Adrenal gland (tissue), 12 donors: ENCODE data around the gene FHIT. TPM values are rescaled to one million over a fixed set of nuclear protein-coding genes. Genes with fewer than 3 reads are reported as not detected.

Source experiments
- DNase-seq, 7 donors: peaks; one replicate each; pipeline ENCODE4 v3.0.0-alpha.2; 2019 to 2020
- H3K27ac ChIP-seq, 5 donors: fragments of 200-600 bp; sonication (generic) in 4 of 5; 1 replicate in 3 of 5; 2 replicates in 2 of 5; pipeline versions ENCODE4 v1.5.1 to v1.8.0; 2016 to 2020; ENCODE audit warnings: mild to moderate bottlenecking in 1 of 5
- H3K27me3 ChIP-seq: fragments of 200-600 bp; 2 replicates; pipeline ENCODE4 v1.8.0; 2021
- H3K36me3 ChIP-seq, 2 donors: fragments of 200-600 bp; replicated peaks in 1 of 2; 1 replicate in 1 of 2; 2 replicates in 1 of 2; pipeline versions ENCODE4 v1.5.1 to v1.8.0; 2018 to 2022
- H3K4me1 ChIP-seq, 2 donors: fragments of 200-600 bp; replicated peaks in 1 of 2; 1 replicate in 1 of 2; 2 replicates in 1 of 2; pipeline versions ENCODE4 v1.5.1 to v1.8.0; 2018 to 2021
- H3K4me3 ChIP-seq, 4 donors: fragments of 200-600 bp; sonication (generic) in 3 of 4; one replicate each; pipeline ENCODE4 v1.5.1; 2016 to 2018
- H3K9me3 ChIP-seq, 3 donors: fragments of 200-600 bp; sonication (generic) in 1 of 3; replicated peaks in 1 of 3; 1 replicate in 2 of 3; 2 replicates in 1 of 3; pipeline versions ENCODE4 v1.5.1 to v1.8.0; 2016 to 2021
- CTCF ChIP-seq, 6 experiments: fragments of 450-650 bp in 4 of 6; fragments of 200-600 bp in 2 of 6; sonication (generic) in 1 of 6; IDR thresholded peaks; 1 replicate in 5 of 6; 2 replicates in 1 of 6; pipeline versions ENCODE4 v1.5.1 to v1.8.0; 2016 to 2021; ENCODE audit warnings: antibody characterized with exemption in 6 of 6, mild to moderate bottlenecking in 2 of 6, moderate library complexity in 1 of 6
- POLR2A ChIP-seq, 2 donors: fragments of 450-650 bp; IDR thresholded peaks; one replicate each; pipeline ENCODE4 v1.6.1; 2017; ENCODE audit warnings: antibody characterized with exemption in 2 of 2, mild to moderate bottlenecking in 2 of 2, moderate library complexity in 1 of 2
- WGBS, 4 donors: extraction: QIAGEN DNeasy Blood & Tissue Kit in 2 of 4; methylation state at CpG; one replicate each; pipeline versions ENCODE4 v1.1.5 to v1.1.7; 2013 to 2017; 5-methylcytosine and 5-hydroxymethylcytosine counted together
- intact Hi-C, 2 donors: fragments of 100-400 bp; cut with DNase I; formaldehyde crosslinking; loops; one replicate each; pipeline versions ENCODE4 v1.14.1 to v1.15.0; 2022 to 2023
- polyA plus RNA-seq, 3 donors: library from polyadenylated mRNA; stranded (reverse); fragments of 200-250 nt in 2 of 3; fragments of 350-450 nt in 1 of 3; fragmentation: Illumina TruSeq in 1 of 3; extraction: RNeasy Lipid Tissue Mini Kit (QIAGEN cat#74804) in 1 of 3; gene quantifications; one replicate each; pipeline ENCODE4 v1.2.3, GENCODE V29; 2013 to 2014
- total RNA-seq, 9 donors: library from RNA; depleted of rRNA in 4 of 9; stranded (reverse); fragments of >200 nt in 4 of 9; fragments of 120-200 nt in 1 of 9; fragmentation: NEBNext Ultra II Directional in 1 of 9; extraction: Animal tissue kit (Norgen Biotek cat#: 25700) in 1 of 9; gene quantifications; one replicate each; pipeline versions ENCODE4 v1.1.0 to v1.2.4, GENCODE V29; 2013 to 2023
- donor health status: healthy with polysubstance abuse.
- donor health status: Bipolar disorder and iron deficiency.
- donor health status: DM: yes; HTN: yes; CAD: no.
- donor health status: DM: no; HTN: no; CAD: no.
- donor health status: DM: no; HTN: no; CAD: no.
- donor health status: DM: yes; HTN: yes; CAD: no.

FHIT gene
- total and polyA plus RNA-seq, 12 donors = 14.1 to 43.9 (median 28.8) TPM

DNA sequence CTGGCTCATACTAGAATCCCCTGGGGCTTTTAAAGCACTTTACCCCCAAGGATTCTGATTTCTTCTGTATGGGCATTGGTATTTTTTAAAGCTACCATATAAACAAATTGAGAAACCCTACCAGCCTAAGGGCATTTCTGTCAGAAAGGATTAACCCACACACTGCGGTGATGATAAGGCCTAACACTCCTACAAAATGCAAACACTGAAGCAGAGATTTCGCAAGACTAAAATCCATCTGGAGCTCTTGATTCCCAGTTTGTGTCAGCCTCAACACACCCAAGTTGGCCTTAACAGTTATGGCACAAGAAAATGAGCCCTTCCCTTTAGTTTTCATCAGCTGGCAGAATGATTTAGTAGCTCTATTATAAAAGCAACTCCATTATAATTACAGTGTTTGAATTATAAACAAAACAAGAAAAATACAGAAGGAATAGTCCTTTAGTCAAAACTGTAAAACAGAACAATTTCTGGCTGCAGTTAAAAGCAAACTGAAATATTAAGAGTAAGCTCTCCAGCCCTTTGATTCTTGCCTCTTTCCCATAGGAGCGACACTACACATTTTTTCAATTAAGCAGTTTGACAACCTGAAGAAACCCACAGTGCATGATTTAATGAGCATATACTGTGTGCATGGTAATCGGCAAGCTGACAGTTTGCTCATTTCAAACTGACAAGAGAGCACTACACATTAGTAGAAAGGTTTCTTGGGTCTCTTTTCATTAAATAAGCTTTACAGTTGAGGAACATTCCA lies 441.2 kb downstream of the FHIT start:
- DNase-seq = no peak
- 85 to 90% (median 87%) methylated on average over 4 of the region's 4 CpGs for WGBS, 4 donors

DNA sequence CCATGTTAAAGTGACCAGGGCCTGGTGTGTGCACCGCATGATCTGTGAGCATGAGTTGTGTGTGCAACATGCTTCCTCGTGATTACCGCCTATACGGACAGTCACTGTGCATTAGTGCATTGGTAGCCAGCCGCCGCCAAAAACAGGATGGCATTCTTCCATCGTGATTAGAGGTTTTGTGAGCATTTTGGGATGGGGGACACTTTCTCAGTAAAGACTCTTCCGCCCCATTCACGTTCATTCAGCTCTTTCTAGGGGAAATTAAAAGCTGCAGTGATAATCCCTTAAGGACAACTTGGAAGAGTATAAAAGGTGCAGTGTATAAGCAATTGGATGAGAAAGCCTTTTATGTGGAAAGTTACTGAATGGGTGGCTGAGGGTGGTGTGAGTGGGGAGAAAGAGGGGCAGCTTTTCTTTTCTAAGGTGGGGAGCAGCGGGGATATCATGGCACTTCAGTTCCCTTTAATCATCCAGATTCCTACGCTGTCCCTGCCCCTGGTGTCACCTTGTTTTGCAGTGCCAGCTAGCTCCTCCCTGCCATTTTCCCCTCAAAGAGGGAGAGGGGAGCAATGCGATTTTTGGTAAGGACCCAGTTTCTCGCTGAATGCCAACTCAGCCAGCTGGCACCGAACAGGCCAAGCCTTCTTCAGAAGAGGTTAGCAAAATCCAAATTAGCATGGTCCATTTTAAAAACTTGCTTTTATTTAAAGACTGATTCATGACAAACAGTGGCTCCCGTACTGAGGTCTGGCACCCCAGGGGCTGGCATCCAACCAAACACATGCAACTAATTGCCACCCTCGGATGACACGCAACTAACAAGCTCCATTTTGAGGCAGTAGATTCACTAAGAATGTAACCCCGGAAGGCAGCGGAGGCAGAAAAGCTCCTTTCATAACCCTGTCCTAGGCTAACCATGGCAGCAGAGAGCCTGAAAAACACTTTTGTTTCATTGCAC lies 447.8 kb downstream of the FHIT start:
- no peak overlapping the region for H3K27ac ChIP-seq
- H3K4me1 ChIP-seq = no peaks in the 10 kb centered on the region
- DNase-seq = no peak
- intact Hi-C loops = no loop called here
- no peak overlapping the region for H3K4me3 ChIP-seq
- H3K27me3 ChIP-seq = no peaks in the 10 kb centered on the region
- H3K36me3 ChIP-seq = no peaks in the 10 kb centered on the region
- 93 to 95% (median 94%) methylated on average over 19 of the region's 19 CpGs for WGBS, 4 donors
- TF ChIP-seq CTCF (IDR thresholded peaks at IDR 0.05) (no peak), POLR2A (IDR thresholded peaks at IDR 0.05) (no peak)
- H3K9me3 ChIP-seq = no peaks in the 10 kb centered on the region

More for the DNA sequence above, 441.2 kb downstream of the FHIT start:
- no peak overlapping the region for H3K27ac ChIP-seq
- TF ChIP-seq CTCF (IDR thresholded peaks at IDR 0.05) (no peak), POLR2A (IDR thresholded peaks at IDR 0.05) (no peak)
- intact Hi-C loops = no loop called here
- H3K9me3 ChIP-seq = no peaks in the 10 kb centered on the region
- H3K4me1 ChIP-seq = no peaks in the 10 kb centered on the region
- H3K4me3 ChIP-seq = no peak overlapping the region
- no peaks in the 10 kb centered on the region for H3K27me3 ChIP-seq
- no peaks in the 10 kb centered on the region for H3K36me3 ChIP-seq

GRCh38 chr3:60801307-60801706 lies 449.9 kb downstream of the FHIT start:
- Histone ChIP-seq H3K4me3 (no peak overlapping the region), H3K9me3 (no peaks in the 10 kb centered on the region), H3K27ac (no peak overlapping the region), H3K27me3 (no peaks in the 10 kb centered on the region), H3K36me3 (no peaks in the 10 kb centered on the region), H3K4me1 (no peaks in the 10 kb centered on the region)
- TF ChIP-seq CTCF (IDR thresholded peaks at IDR 0.05) = no peak
- TF ChIP-seq POLR2A (IDR thresholded peaks at IDR 0.05) = no peak
- intact Hi-C loops = no loop called here
- WGBS, 4 donors = 66 to 74% (median 70%) methylated on average over 2 of the region's 2 CpGs
- peak in 1 of 7 donors; percentile 12 for DNase-seq

GRCh38 chr3:60798456-60798855 lies 452.8 kb downstream of the FHIT start:
- intact Hi-C loops = no loop called here
- no peaks in the 10 kb centered on the region for H3K9me3 ChIP-seq
- no peaks in the 10 kb centered on the region for H3K27me3 ChIP-seq
- DNase-seq = no peak
- H3K4me1 ChIP-seq = no peaks in the 10 kb centered on the region
- TF ChIP-seq POLR2A (IDR thresholded peaks at IDR 0.05) (no peak), CTCF (IDR thresholded peaks at IDR 0.05) (no peak)
- H3K36me3 ChIP-seq = no peaks in the 10 kb centered on the region
- no peak overlapping the region for H3K4me3 ChIP-seq
- H3K27ac ChIP-seq = no peak overlapping the region
